HG03575 (cell line): ENCODE results near the gene PITPNM3.
"Not testable (repeated sequence)": the region's sequence is repeated elsewhere in the genome, so short reads cannot be mapped to it uniquely, and the experiment has no call there.

Experiments used
- ATAC-seq: cut with Tn5 transposase; IDR thresholded peaks from one replicate; pipeline ENCODE4 v1.9.1; 2021; ENCODE audit not compliant: unreplicated experiment, insufficient number of reproducible peaks, low FRiP score; ENCODE audit errors: extremely low read depth

The PITPNM3 gene

DNA sequence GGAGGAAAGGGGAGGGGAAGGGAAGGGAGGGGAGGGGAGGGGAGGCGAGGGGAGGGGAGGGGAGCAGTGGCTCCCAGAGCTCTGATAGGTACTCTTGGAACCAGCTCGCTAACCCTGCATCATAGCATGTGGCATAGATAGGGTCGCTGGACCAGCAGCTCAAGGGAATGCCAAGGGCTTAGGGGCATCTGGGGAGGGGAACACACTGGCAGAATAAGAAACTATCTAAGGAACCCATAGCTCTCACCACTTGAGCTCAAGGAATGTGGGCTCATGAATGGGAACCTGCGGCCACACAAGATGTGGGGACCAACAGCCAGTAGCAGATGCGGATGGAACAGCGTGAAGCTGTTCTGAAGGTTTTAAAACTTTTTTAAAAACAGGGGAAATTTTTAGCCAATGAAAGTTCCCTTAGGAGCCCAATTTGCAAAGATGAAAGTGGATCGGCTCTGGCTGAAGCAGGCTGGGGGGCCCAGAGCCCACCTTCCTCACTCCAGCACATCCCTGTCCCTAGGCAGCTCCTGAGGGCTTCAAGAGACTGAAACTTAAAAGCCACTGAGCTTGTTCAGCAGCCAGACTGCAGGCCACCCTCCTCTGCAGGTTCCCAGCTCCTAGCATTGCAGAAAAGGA lies 65.2 kb downstream of the PITPNM3 start:
- no peak for ATAC-seq

GRCh38 chr17:6489016-6489550 lies 67.3 kb downstream of the PITPNM3 start:
- ATAC-seq = no peak

- ATAC-seq = no peak
Observed at GRCh38 chr17:6488008-6488539, 68.3 kb downstream of the PITPNM3 start.

DNA sequence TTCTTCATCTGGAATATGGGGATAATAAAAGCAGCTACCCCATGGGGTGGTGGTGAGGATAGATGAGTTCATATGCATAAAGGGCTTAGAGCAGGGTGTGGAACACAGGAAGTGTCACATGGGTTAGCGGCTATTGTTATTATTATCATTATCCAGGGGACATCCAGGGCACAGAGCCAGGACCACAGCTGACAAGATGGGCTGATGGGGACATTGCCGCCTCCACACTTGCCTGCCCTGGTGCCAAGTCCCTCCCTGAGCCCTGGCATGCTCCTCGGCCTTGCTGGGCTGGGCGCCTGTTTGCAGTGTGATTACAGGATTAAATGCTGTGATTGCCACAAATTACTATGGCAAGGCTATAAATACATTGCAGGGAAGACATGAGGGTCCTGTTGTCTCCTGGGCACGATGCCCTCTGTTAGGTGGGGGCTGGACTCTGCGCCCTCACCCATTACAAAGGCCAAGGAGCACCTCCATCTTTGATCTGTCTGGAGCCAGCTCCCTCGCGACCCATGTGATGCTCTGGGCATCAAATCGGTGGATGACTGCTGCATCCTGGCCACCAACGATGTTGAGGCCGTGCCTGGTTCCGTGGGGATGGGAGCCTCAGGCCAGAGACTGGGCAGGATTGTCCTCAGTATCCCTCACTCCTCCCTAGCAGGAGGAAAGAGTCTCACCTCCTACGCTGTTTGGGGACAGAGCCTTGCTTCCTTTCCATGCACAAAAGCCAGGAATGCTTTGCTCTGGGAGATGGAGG lies 68.9 kb downstream of the PITPNM3 start:
- no peak for ATAC-seq

GRCh38 chr17:6485646-6486412 lies 70.5 kb downstream of the PITPNM3 start:
- no peak for ATAC-seq

DNA sequence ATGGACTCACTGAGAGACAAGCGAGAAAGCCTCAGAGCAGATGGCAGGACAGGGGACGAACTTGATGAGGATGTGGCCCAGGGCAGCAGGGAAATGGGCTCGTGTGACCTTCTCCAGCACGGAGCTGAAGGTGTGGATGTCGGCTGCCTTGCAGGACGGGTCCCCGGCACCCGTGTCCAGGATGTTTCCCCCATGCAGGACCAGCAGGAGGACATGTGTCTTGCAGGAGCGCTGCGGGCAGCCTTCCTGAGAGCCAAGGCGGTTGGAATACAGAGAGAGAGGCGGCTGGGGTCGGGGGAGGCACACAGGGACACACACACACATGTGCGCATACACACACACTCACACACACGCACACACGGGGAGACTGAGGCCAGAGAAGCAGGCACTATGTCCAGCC lies 72.8 kb downstream of the PITPNM3 start:
- ATAC-seq = no peak

DNA sequence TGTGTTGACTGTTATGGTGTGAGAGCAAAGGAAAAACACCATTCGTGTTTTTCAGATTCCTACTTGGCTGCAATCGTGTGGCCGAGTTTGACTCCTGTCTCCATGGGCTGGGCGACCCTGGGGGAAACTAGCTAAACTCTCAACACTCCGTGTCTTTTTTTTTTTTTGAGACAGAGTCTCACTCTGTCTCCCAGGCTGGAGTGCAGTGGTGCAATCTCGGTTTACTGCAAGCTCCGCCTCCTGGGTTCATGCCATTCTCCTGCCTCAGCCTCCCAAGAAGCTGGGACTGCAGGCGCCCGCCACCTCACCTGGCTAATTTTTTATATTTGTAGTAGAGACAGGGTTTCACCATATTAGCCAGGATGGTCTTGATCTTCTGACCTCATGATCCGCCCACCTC lies 73.6 kb downstream of the PITPNM3 start:
- ATAC-seq = not testable (repeated sequence)

DNA sequence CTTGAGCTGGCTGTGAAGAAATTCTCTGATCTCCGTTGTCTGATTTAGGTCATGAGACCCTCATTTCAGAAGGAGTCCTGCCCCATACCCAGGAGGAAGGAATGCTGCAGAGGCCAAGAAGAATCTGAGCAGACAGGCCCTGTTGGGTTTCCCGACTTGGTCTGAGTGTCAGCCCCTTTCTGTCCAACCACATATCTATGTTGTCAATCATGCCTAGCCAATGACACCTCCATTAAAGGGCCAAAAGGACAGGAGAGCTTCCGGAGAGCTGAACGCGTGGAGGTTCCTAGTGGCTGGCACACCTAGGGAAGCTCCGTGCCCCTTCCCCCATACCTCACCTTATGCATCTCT lies 74.3 kb downstream of the PITPNM3 start:
- no peak for ATAC-seq

GRCh38 chr17:6480303-6480675 lies 76.1 kb downstream of the PITPNM3 start:
- no peak for ATAC-seq

- ATAC-seq = no peak
Observed at GRCh38 chr17:6479622-6480302, 76.6 kb downstream of the PITPNM3 start.

GRCh38 chr17:6478486-6478885 lies 77.9 kb downstream of the PITPNM3 start:
- ATAC-seq = no peak

DNA sequence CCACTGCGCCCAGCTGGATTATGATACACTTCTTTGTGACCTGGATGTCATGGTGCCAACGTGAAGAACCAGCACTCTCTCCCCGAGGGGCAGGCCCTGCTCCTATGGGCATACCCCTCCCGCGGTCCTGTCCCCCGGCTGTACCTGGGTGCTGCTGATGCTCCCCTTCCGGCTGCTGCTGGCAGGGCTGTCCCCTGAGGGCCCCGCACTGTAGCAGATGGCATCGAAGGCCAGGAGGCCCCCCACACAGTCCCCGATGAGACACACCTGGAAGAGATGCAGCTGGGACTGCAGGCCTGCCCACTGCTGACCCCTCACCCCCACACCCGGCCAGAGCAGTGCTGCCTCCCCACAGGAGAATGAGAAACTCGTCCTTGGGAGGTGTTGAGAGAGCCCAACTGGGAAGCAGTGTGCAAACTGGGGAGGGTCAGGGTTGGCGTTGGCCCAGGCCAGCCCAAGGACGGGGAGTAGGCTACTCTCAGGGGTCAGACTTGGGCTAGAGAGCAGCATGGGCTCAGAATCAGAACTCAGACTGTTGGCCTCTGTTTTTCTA lies 78.4 kb downstream of the PITPNM3 start:
- ATAC-seq = no peak

DNA sequence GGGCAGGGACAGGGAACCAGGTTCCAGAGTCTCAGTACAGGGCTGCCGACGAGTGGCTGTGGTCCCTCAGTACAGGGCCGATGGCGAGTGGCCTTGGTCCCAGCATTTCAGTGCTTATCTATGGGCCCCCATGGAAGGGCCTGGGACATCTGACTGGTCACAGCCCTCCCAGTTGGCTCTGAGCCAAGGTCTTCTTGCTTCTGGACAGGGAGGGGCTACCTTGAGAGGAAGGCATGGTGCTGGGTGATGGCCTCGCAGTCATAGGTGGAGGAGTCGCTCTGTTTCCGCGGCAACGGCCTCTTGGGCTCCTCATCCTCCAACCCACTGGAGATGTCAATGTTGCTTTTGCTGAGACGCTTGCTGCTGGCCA lies 79.6 kb downstream of the PITPNM3 start:
- ATAC-seq = no peak

- no peak for ATAC-seq
Observed at GRCh38 chr17:6476076-6476809, 80.1 kb downstream of the PITPNM3 start.

GRCh38 chr17:6475411-6475810 lies 80.9 kb downstream of the PITPNM3 start:
- no peak for ATAC-seq

- ATAC-seq = no peak
Observed at GRCh38 chr17:6474906-6475305, 81.4 kb downstream of the PITPNM3 start.

GRCh38 chr17:6474376-6474775 lies 82.0 kb downstream of the PITPNM3 start:
- ATAC-seq = no peak

GRCh38 chr17:6473128-6473767 lies 83.1 kb downstream of the PITPNM3 start:
- ATAC-seq = no peak
